CD4-positive, alpha-beta T cell treated with Interleukin-2 at 100 ng/mL for 4 hours (primary cell): ENCODE results near the gene USP4.
A peak's percentile ranks its signal among the peaks of the same experiment; 100 is the strongest.

Experiments used
- DNase-seq: peaks from one replicate; pipeline ENCODE4 v3.0.0-alpha.2; 2020; ENCODE audit warnings: low spot score

USP4 gene

GRCh38 chr3:49296781-49297411 is 43.0 kb downstream of the USP4 start:
- no peak for DNase-seq

- peak; percentile 54 for DNase-seq
These were observed 44.3 kb downstream of the USP4 start for GRCh38 chr3:49295489-49296058.

- no peak for DNase-seq
These were observed 45.5 kb downstream of the USP4 start for GRCh38 chr3:49294343-49294742.

- DNase-seq, result no peak
These were observed 55.9 kb downstream of the USP4 start for GRCh38 chr3:49283997-49284396.

- no peak for DNase-seq
These were observed 60.5 kb downstream of the USP4 start for GRCh38 chr3:49279376-49279775.

GRCh38 chr3:49278548-49278947 is 61.3 kb downstream of the USP4 start:
- no peak for DNase-seq

GRCh38 chr3:49277383-49277775 is 62.5 kb downstream of the USP4 start:
- DNase-seq, result no peak

GRCh38 chr3:49276475-49277382 is 63.1 kb downstream of the USP4 start, which contains the start of gene C3orf62:
Gene C3orf62 (minus strand): TSS chr3:49277232. CDS start chr3:49276872, 360 bp downstream.
- peak; percentile 64 for DNase-seq

- no peak for DNase-seq
These were observed 65.9 kb downstream of the USP4 start for GRCh38 chr3:49273825-49274532.

GRCh38 chr3:49271047-49271446 is 68.8 kb downstream of the USP4 start:
- no peak for DNase-seq

- DNase-seq, result no peak
These were observed 69.7 kb downstream of the USP4 start for GRCh38 chr3:49270156-49270500.

- DNase-seq, result no peak
These were observed 70.3 kb downstream of the USP4 start for GRCh38 chr3:49269443-49270155.

- no peak for DNase-seq
These were observed 73.3 kb downstream of the USP4 start for GRCh38 chr3:49266410-49267095.

- DNase-seq, result no peak
These were observed 74.0 kb downstream of the USP4 start for GRCh38 chr3:49265661-49266386.

GRCh38 chr3:49263159-49263889 is 76.5 kb downstream of the USP4 start:
- no peak for DNase-seq

GRCh38 chr3:49260806-49261324 is 79.0 kb downstream of the USP4 start:
- DNase-seq, result no peak

- no peak for DNase-seq
These were observed 82.7 kb downstream of the USP4 start for GRCh38 chr3:49257187-49257586.

GRCh38 chr3:49255718-49256511 is 83.9 kb downstream of the USP4 start:
- no peak for DNase-seq

GRCh38 chr3:49255112-49255511 is 84.7 kb downstream of the USP4 start:
- no peak for DNase-seq
